HG02970 (cell line): ENCODE data around the gene CCDC120.

Experiments used
- ATAC-seq: cut with Tn5 transposase; IDR thresholded peaks from one replicate; pipeline ENCODE4 v1.9.1; 2021; ENCODE audit warnings: mild to moderate bottlenecking, moderate library complexity, moderate number of reproducible peaks; ENCODE audit not compliant: unreplicated experiment, low FRiP score

CCDC120 gene

GRCh38 chrX:49100704-49101628 lies 42.2 kb downstream of the CCDC120 start:
- ATAC-seq: peak; percentile 71

- peak; percentile 5 for ATAC-seq
Observed at GRCh38 chrX:49101629-49101984, 42.8 kb downstream of the CCDC120 start.

GRCh38 chrX:49102190-49102589 lies 43.4 kb downstream of the CCDC120 start:
- ATAC-seq: no peak

GRCh38 chrX:49103637-49104036 lies 44.8 kb downstream of the CCDC120 start:
- no peak for ATAC-seq

GRCh38 chrX:49106296-49106695 lies 47.5 kb downstream of the CCDC120 start:
- no peak for ATAC-seq

- ATAC-seq: no peak
Observed at GRCh38 chrX:49106930-49107329, 48.1 kb downstream of the CCDC120 start.

GRCh38 chrX:49108641-49109040 lies 49.8 kb downstream of the CCDC120 start:
- ATAC-seq: no peak

- no peak for ATAC-seq
Observed at GRCh38 chrX:49110417-49110816, 51.6 kb downstream of the CCDC120 start.

- no peak for ATAC-seq
Observed at GRCh38 chrX:49111791-49112190, 53.0 kb downstream of the CCDC120 start.

GRCh38 chrX:49116076-49116475 lies 57.3 kb downstream of the CCDC120 start:
- ATAC-seq: no peak

GRCh38 chrX:49116716-49117115 lies 57.9 kb downstream of the CCDC120 start:
- ATAC-seq: no peak

- no peak for ATAC-seq
Observed at GRCh38 chrX:49117581-49117980, 58.8 kb downstream of the CCDC120 start.
